Effector CD8-positive, alpha-beta T cell (primary cell): ENCODE measurements around the gene PDILT.

Source experiments
- DNase-seq: peaks from one replicate; lab custom pipeline; 2025; lab: John Stamatoyannopoulos, UW

The PDILT gene

DNA sequence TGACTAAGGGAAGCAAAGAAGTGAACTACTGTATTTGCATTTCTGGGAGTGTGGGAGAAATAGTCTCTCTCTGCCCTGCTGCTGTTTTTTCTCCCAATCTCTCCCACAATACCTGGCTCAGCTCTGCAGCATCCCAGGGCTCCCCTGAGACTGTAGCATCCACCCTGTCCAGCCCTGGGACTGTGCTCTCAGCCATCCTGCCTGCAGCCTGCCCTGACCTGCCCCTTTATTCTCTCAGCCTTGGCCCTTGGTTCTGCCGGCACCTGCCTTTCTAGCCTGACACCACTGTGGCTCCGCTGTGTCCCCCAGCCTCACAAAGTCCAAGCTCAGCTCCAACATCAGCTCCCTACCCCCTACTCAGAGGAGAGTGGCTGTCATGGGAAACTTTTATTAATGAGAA is 1.9 kb downstream of the PDILT start:
- DNase-seq: no peak

DNA sequence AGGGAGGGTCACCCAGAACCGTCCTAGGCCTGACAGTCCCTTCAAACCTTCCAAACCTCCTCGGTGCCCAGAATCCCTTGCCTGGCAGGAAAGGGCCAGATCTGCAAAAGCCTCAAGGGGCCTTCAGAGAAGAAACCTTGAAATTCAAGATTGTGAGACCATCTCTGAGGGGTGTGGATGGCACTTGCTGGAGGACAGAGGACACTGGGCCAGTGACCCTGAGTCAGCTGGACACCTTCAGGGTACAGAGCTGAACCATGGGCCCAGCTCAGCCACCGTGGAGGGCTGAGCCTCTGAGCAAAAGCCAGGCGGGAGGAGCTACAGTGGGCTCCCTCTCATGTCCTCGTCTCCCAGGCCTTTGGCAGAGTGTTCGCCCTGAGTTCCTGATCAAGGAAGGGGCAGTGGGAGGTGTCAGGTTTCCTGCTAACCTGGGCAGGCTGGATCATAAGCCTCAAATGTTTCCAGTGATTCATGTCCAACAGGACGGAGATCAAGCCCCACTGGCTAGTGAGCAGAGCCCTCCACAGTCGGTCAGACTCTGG is 3.0 kb downstream of the PDILT start:
- no peak for DNase-seq

DNA sequence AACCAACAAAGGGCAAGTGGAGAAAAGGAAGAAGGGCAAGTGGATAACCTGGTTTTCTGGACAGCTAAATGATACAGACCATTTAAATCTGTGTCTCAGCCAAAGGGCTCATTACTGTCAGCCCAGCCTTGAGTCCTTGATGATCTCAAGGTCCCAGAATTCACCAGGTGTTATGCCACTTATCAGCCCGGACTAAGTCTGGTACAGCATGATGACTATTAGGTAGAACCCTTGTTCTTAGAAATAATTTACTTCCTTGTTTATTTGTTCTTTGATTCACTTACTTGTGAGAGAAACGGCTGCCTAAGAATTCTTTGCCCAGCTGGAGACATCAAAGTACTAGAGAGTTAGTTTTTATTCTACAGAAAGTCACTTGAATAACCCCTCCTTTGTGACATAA is 3.5 kb downstream of the PDILT start:
- DNase-seq: no peak

DNA sequence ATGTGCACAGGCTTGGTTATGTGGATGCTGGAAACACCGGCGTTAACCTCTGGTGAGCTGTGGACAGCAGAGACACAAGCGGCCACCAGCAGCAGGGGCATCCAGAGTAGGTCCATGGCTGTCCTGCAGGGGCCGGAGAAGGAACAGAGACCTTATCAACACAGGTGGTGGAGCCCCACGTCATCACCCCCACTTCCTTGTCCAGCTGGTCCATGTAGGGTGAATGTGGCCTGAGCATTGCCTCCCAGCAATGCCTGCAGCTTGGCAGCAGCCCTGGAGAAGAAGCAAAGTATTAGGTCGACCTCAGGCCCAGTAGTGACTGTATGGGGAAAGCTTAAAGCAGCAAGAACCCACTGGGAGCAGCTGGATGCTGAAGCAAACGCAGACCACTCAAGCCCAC is 5.4 kb downstream of the PDILT start:
- DNase-seq: no peak

DNA sequence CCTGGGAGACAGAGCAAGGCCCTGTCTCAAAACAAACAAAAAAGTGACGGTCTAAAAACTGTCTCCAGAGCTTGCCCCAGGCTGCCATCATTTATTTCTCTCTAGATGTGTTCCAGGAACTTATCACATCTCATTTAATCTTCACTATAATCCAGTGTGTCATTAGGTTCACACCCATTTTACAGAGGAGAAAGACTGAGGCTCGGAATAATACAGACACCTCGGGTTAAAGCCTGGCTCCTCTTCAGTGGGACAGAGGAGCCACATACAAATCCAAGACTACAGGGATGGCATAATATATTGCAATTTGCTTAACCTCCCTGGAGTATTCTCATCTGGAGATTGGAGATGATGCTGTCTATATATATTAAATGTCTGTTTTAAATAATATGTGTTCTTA is 5.9 kb downstream of the PDILT start:
- DNase-seq: no peak

DNA sequence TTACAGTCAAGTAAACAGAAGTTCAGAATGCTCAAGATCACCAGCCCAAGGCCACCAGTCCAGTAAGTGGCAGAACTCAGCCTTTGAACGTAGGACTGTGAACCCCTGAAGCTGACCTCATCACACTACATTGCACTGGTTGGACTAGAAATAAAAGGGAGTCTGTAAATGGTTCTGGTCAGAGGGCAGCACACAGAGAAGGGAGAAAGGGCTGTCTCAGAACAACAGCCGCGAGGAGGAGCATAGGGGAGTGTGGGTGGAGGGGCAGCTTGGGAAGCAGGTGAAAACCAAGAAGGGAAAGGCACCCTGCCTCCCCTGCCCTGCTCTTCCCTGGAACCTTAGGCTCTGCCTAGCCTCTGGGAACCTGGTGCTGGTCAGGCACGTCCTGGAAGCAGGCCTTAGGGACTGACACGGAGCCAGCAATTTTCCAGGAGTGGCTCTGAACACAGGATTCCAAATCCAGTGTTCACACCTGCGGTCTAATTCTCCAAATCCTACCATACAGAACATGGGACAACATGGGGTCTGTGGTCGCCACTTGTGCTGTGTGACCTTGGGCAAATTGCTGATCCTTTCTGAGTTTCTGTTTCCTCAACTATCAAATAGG is 7.0 kb downstream of the PDILT start:
- DNase-seq: no peak

DNA sequence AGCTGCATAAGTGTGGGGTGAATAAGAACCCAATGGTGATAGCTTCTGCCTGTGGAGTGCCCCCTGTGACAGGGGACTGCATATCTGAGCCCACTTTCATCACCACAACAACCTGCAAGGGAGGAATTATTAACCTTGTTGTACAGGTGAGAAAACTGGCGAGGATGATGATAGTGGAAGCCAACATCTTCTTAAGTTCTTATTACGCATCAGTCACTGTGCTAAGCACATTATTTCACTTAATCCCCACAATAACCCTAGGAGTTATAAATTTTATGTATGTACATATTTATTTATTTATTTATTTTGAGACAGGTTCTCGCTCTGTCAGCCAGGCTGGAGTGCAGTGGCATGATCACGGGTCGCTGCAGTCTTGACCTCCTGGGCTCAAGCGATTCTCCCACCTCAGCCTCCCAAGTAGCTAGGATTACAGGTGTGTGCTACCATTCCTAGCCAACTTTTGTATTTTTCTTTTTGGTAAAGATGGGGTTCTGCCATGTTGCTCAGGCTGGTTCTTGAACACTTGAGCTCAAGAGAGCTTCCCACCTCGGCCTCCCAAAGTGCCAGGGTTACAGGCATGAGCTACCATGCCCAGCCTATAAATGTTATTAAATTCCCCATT is 7.6 kb downstream of the PDILT start:
- no peak for DNase-seq

DNA sequence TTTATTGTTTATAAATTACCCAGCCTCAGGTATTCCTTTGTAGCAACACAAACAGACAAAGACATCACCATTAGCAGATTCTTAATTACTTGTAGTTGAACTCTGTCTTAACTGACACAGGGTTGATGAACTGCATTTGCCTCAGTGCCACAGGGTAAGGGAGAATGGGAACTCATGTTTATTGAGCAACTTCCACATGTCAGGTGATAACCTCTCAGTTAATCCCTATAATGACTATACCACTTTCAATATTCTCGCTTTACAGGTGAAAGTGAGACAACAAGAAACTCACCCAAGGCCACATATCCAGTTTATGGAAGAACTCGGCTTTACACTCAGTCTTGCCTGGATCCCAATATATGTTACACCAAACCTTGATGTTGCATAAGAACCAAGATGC is 8.6 kb downstream of the PDILT start:
- DNase-seq: no peak

DNA sequence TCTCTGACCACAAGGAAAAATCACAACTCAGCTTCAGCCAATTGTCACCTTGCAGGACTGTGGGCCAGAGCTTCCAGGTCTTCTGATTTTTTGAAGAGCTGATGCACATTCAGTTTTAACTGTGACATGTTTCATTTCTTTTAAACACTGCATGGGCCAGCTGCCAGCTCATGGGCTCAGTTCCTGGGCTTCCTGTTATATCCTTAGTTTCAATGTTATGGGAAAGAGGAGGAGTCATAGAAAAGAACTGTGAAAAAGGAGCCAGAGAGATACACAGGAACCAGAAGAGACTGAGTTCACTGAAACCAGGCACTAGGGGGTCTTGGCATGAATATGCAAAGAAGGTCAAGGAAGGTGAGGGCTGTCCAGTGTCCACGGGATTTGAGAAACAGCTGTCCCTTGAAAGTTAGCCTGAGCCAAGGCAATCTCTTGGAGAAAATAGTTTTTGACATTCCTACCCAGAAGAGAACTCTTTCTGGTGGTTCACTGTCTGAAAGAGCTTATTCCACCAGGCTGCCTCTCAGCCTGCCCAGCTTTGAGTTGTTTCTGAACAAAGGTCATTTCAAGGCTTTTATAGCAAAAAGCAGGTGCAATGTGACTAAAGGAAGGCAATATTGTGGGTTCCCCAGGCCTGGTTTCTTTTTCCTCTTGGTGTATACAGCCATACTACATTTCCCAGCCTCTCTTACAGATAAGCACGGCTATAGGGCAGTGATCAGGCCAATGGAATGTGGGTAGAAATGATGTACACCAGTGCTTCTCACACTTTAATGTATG is 10.5 kb downstream of the PDILT start:
- no peak for DNase-seq

DNA sequence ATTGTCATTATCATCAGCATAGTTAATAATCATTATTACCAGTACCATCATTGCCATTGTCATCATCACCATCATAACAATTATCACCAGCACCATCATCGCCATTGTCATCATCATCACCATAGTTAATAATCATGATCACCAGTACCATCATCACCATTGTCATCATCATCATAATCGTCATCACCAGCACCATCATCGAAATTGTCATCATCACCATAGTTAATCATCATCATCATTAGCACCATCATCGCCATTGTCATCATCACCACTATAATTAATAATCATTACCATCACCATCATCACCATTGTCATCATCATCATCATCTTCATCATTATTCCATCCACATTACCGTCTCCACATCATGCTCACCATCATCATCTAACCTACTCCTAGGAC is 13.5 kb downstream of the PDILT start:
- DNase-seq: no peak

DNA sequence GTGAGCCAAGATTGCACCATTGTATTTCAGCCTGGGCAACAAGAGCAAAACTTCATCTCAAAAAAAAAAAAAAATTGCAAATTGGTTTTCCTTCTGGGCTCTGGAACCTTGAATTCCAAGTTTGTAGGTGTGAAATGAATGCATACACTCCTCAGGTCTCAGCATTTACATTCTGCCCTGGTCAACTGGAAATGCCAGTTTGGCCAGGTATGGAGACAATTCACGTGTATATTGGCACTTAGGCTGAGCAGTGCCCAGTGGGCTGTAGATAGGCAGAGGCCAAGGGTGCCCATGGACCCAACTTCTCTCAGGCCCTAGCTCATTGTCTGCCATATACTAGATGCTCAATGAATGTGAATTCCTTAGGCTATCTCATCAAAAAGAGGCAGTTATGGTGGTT is 15.7 kb downstream of the PDILT start:
- DNase-seq: no peak

DNA sequence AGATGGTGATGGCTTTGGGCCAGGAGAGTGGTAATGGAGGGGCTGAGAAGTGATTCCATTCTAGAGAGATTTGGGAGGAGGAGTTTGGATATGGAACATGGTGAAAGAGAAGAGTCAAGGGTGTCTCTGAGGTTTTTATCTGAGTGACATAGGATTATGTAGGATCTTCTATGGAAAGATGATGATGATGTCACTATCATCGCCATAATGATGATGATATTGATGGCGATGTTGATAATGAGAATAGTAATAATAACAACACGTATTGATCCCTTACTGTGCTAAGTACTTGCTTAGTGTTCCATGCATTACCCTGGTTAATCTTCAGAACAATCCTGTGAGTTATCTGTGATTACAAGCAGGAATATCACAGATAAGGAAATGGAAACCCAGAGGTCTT is 16.6 kb downstream of the PDILT start:
- no peak for DNase-seq

DNA sequence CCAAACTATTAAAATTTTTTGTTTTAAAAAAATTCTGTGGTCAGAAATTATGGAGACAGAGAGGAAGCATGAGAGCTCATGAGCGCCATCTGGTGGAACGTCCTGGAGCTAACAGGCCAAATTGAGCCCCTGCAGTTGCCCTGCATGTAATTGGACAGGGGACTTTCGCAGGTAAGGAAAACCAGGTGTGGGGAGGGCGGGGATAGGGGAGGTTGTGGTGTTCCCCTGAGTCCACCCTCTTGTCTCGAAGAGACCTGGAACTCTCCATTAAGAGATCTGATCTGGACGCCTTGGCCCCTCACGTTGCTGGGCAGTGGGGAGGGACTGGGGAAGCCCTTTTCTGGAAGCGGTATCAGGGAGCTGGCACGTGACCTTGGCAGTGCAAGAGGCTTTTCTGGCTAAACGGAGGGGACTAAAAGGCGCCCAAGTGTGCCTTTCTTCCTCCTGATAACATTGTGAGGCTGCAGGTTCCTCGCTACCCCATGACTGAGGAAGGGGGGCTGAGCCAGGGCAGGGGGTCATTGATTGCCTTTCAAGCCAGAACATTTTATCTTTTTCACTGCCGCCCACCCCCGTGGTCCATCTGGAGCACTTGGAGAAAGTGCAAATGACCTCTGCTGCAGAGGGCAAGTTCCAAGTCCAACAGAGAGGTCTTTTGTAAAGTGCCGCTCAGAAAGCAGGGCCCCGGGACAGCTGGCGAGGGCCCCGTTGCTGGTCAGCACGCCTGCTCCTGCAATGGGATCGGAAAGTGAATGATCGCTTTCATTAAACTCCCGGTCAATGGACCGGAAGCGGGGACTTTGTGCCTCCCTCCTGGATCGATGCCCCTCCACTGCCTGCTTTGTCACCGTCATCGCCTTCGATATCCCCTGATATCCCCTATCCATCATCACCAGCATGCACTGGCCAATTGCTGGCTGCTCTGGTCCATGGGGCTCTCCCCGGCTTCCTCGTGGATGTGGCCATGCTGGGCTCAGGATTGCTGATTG is 18.4 kb downstream of the PDILT start:
- DNase-seq: peak; percentile 11

DNA sequence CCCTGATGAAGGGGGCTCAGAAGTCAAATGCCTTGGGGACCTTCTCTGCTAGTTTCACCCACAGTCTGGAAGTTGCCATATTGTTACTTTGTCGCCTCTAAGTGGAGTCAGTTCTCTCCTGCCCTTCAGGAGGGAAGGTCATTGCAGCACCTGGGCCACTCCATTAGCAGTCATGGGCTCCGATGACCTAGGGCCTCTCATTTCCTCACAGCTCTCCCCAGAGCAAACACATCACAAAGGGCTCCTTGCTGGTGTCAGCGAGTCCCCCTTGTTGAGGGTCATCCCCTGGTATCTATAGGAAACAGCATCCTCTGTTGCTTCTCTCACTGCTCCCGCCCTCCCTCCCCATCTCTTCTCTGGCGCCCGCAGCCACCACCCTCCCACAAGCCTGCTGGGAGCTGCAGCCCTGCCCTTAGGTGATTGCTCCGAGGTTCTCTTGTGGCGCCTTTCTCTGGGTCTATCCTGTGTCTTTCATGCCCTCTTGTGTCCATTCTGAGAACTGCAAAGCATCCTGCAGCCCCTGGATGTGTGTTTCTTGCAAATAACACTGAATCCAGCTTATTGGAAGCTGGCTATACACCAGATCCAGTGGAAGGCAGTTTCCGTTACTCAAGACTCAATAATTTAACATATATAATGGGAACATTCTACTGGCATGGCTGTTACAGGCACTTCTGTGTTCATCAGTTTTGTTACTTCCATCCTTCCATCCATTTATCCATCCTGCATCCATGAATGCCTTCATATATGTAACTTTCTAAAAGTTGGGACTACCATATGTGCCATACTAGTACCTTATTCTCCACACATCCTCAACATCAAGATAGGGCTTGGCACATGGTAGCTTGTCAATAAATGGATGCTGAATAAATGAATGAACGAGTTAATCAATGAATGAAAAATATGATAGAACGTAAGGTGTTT is 21.2 kb downstream of the PDILT start:
- peak; percentile 5 for DNase-seq

DNA sequence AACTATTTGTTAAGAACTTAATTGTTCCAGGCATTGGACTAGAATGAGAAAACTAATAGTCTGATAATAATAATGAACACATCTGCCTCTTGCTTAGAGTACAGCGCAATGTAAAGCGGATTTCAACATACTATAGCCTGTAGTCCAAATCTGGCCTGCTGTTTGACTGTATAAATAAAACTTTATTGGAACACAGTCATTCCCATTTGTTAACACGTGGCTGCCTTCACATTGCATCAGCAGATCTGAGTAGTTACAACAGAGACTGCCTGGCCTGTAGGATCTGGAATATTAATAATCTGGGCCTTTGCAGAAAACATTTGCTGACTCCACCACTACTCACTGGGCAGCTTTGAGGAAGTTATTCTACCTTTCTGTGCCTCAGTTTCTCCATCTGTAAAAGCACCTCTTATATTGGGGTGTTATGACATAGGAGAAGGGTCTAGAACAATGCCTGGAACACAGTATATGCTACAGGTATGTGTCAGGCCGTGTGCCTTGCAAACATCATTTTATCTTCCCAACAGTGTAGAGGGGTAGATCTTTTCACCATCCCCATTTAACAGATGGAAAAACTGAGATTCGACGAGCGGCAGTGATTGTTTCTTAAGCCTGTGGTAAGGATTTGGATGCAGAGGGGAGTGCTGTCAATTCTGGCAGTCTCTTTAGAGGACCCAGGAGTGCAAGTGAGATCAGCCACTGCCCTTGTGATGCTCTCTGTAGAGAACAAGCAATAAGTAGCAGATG is 22.2 kb downstream of the PDILT start:
- DNase-seq: no peak

DNA sequence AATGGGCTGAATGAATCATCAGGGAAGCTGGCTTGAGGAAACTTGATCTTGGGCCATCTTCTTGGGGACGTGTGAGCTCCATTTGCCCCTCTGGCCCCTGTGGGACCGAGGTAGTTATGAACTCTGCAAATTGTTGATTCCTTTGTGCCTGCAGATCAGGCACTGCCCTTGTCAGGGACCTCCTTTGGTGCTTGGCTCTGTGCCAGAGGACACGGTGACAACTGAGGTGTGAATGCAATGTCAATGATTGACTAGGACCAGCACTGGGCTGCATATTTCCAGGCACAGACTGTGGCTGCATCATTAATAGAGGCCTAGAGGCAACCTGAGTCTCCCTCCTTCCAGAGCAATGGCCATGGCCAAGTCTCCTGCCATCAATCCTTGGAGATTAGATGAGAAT is 23.8 kb downstream of the PDILT start:
- no peak for DNase-seq

DNA sequence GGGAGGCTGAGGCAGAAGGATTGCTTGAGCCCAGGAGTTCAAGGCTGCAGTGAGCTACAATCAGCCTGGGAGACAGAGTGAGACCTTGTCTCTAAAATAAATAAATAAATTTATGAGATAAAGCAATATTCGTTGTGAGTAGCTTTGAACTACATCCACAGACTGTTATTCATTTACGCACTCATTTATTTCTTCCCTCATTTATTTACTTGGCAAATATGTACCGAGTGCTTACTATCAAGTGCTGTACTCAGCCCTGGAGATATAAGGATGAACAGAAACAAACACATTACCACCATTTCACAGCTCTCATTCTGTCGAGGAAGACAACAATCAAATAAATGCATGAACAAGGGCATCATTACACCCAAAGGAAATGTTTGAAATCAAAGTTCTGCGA is 27.4 kb downstream of the PDILT start:
- no peak for DNase-seq

DNA sequence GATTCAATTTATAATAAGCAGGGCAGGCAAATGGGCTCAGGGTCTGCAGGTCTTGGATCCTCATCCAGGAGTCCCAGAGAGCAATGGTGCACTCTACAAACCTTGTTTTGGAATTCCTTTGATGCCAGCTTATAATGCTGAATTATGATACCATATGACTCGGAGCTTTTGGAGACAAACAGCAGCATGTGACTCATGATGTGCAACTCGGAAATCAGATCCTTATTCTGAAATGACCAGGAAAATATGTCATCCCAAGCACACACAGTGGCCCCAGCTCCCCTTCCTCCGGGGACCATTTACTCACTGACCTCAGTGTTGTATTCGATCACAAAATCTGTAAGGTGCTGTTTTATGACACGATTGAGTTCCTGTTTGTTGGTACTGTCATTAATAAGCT is 31.8 kb downstream of the PDILT start:
- DNase-seq: no peak

DNA sequence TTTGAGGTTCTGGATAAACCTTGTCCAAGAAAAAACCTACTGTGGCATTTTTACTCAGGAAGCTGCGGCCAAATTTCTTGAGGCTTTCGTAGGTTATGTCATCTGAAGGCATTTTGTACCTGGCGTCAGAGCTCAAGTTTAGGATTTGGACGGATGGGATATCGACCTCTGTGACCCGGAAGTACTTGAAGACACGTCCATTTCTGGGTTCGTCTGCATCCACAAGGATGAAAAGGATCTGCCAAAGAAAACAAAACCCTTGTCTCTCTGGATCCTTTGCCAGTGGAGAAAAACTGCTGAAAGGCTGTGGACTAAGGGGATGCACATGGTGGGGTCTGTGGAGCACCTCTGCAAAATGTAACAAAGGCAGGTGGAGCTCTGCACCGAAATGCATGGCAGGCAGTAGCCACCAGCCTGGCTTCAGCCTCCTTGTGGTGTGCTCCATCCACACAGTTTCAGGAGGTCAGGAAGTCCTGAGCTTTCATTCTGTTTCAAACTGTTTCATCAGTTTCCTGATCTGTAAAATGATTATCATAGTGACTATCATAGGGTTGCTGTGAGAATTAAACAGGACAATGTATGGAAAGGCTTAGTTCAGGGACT is 35.0 kb downstream of the PDILT start:
- no peak for DNase-seq

DNA sequence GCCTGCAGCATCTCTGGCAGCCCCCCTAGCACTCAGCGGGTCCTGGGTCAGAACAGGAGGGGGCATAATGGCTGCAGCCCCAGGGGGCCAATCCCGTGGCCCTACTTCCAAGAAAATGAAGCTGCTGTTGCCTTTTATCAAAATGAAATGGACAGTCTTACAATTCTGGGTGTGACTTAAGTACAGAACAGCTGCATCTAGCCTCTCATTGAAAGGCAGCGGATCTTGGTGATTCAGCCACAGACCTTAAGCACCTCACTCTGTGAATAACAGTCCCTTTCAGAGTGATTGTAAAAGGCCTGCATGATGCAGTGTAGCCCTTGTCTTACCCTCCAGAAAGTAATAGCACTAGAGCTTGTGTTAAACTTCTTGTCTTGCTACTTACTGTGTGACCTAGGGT is 40.5 kb downstream of the PDILT start:
- no peak for DNase-seq
